Lower lobe of right lung (tissue), 2 donors: ENCODE results near the gene SHISAL2B. TPM values are rescaled to one million over a fixed set of nuclear protein-coding genes. Genes with fewer than 3 reads are reported as not detected.
A peak's percentile ranks its signal among the peaks of the same experiment; 100 is the strongest.
"Not testable (repeated sequence)": the region's sequence is repeated elsewhere in the genome, so short reads cannot be mapped to it uniquely, and the experiment has no call there.

Source experiments
- ATAC-seq, 2 donors: fragments of 200-7000 bp; cut with Tn5 transposase; one replicate each; pipeline ENCODE4 v1.9.1; 2020 to 2022; ENCODE audit warnings: mild to moderate bottlenecking in 2 of 2, moderate library complexity in 2 of 2
- DNase-seq: peaks from one replicate; pipeline ENCODE4 v3.0.0-alpha.2; 2020
- H3K27ac ChIP-seq: fragments of 200-600 bp; one replicate; pipeline ENCODE4 v1.8.0; 2022
- H3K27me3 ChIP-seq: fragments of 200-600 bp; one replicate; pipeline ENCODE4 v1.8.0; 2022; ENCODE audit warnings: low read depth
- H3K36me3 ChIP-seq: fragments of 200-600 bp; one replicate; pipeline ENCODE4 v1.8.0; 2022; ENCODE audit warnings: mild to moderate bottlenecking
- H3K4me1 ChIP-seq: fragments of 200-600 bp; one replicate; pipeline ENCODE4 v1.8.0; 2022
- H3K4me3 ChIP-seq: fragments of 200-600 bp; one replicate; pipeline ENCODE4 v1.8.0; 2022; ENCODE audit warnings: mild to moderate bottlenecking
- H3K9me3 ChIP-seq: fragments of 200-600 bp; one replicate; pipeline ENCODE4 v1.8.0; 2022
- intact Hi-C: fragments of 100-400 bp; cut with DNase I; formaldehyde crosslinking; loops from one replicate; pipeline ENCODE4 v1.11.0; 2022
- total RNA-seq: library from RNA; stranded (reverse); fragmentation: NEBNext Ultra II Directional; extraction: Animal tissue kit (Norgen Biotek cat#: 25700); gene quantifications from one replicate; pipeline ENCODE4 v1.2.1, GENCODE V29; 2021
- TF ChIP-seq, protein P1 (sequence below): fragments of 200-600 bp; IDR thresholded peaks from one replicate; pipeline ENCODE4 v1.8.0; 2022; ENCODE audit warnings: antibody characterized with exemption, mild to moderate bottlenecking
- donor health status: DM: no; HTN: yes; CAD: no; lungs with severe emphysema.

SHISAL2B gene
- total RNA-seq, 1 donor from 2014 or later = not detected

DNA sequence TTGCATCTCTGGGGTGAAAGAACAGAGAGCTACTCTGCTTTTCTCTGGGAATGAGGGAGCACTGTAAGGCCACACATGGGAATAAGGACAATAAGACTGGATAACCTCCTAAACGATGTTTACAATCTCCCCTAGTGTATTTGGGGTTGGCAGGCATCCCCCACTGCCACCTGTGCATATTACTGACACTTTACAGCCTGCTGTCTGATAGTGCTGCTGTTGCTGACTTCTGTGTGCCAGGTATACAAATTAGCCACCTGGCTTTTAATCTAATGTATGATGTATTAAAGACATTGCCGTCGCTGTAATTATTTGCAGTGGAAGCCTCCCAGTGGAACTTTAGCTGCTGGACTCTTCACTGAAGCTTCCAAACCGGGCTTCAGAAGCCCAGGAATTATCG lies 4.4 kb upstream of the SHISAL2B start:
- no peak overlapping the region for H3K27ac ChIP-seq
- TF ChIP-seq, protein P1, sequence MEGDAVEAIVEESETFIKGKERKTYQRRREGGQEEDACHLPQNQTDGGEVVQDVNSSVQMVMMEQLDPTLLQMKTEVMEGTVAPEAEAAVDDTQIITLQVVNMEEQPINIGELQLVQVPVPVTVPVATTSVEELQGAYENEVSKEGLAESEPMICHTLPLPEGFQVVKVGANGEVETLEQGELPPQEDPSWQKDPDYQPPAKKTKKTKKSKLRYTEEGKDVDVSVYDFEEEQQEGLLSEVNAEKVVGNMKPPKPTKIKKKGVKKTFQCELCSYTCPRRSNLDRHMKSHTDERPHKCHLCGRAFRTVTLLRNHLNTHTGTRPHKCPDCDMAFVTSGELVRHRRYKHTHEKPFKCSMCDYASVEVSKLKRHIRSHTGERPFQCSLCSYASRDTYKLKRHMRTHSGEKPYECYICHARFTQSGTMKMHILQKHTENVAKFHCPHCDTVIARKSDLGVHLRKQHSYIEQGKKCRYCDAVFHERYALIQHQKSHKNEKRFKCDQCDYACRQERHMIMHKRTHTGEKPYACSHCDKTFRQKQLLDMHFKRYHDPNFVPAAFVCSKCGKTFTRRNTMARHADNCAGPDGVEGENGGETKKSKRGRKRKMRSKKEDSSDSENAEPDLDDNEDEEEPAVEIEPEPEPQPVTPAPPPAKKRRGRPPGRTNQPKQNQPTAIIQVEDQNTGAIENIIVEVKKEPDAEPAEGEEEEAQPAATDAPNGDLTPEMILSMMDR = no peak
- no peaks in the 10 kb centered on the region for H3K36me3 ChIP-seq
- no peaks in the 10 kb centered on the region for H3K9me3 ChIP-seq
- no peak for DNase-seq
- peaks cover 28% of the 10 kb centered on the region for H3K27me3 ChIP-seq
- H3K4me3 ChIP-seq = no peak overlapping the region
- no peak for ATAC-seq
- H3K4me1 ChIP-seq = peaks cover 6% of the 10 kb centered on the region
- intact Hi-C loops = no loop called here

DNA sequence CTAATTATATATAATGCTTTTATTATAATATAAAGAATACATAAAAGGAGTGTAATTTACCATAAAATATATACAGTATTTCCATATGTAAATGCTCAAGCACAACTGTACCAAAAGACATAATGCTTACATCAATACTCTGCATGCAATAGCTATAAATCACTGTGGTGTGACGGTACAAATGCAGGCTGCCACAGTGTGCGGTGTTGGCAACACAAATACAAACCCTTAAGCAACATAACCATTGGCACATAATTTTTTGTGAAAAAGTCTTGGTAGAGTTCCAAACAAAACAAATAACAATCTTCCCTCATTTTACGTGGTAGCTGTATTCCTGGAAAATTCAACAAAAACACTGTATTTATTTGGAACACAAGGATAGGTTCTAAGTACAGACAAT lies 1.9 kb upstream of the SHISAL2B start:
- peaks cover 31% of the 10 kb centered on the region for H3K27me3 ChIP-seq

DNA sequence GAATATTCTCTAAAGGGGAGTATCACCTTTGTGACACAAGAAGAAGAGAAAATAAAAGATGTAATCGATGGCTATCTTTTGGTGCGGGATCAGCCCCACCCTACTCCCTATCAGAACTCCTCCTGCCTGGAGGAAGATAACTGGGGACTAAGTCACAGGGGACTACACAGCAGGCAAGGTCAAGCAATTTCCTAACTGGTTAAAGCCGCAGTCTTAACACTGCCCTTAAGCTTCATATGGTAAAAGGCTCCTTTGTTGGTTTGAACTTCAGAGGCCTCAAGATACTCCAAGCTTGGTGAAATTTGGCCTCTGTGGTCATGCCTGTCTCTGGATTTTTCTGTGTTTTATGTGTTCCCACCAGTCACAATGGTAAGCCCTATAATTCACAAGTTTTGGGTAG lies 1.3 kb upstream of the SHISAL2B start:
- no peak overlapping the region for H3K27ac ChIP-seq
- no peaks in the 10 kb centered on the region for H3K36me3 ChIP-seq
- intact Hi-C loops = no loop called here
- TF ChIP-seq, protein P1 = no peak
- ATAC-seq (no peak), DNase-seq (no peak)
- peaks cover 8% of the 10 kb centered on the region for H3K4me1 ChIP-seq
- H3K27me3 ChIP-seq = peaks cover 31% of the 10 kb centered on the region
- H3K9me3 ChIP-seq = no peaks in the 10 kb centered on the region
- H3K4me3 ChIP-seq = no peak overlapping the region

More for the DNA sequence above, 1.9 kb upstream of the SHISAL2B start:
- H3K36me3 ChIP-seq = no peaks in the 10 kb centered on the region
- intact Hi-C loops = no loop called here
- H3K4me3 ChIP-seq = no peak overlapping the region
- TF ChIP-seq, protein P1 = no peak
- H3K4me1 ChIP-seq = peaks cover 8% of the 10 kb centered on the region
- no peak overlapping the region for H3K27ac ChIP-seq
- no peaks in the 10 kb centered on the region for H3K9me3 ChIP-seq
- DNase-seq = no peak
- no peak for ATAC-seq

DNA sequence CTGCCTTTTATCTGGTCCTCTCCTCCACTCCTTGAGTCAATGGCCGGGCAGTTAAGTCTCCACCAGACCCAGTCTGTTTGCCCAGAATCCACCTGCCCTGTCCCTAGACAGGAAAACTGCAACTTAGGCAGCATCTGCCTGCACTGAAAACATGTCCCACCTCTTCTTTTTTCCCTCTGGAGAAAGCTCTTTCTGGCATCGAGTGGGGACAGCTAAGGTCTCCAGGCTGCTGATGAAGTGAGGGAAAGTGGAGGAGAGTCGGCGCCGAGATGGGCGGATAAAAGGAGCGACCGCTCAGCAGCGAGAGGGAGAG lies 243 bp upstream of the SHISAL2B start:
- TF ChIP-seq, protein P1 = no peak
- DNase-seq (no peak), ATAC-seq (no peak)
- Histone ChIP-seq H3K27me3 (peaks cover 31% of the 10 kb centered on the region), H3K9me3 (no peaks in the 10 kb centered on the region), H3K36me3 (no peaks in the 10 kb centered on the region), H3K4me3 (peak overlapping the region; percentile 26), H3K27ac (no peak overlapping the region), H3K4me1 (peaks cover 8% of the 10 kb centered on the region)
- intact Hi-C loops = no loop called here

DNA sequence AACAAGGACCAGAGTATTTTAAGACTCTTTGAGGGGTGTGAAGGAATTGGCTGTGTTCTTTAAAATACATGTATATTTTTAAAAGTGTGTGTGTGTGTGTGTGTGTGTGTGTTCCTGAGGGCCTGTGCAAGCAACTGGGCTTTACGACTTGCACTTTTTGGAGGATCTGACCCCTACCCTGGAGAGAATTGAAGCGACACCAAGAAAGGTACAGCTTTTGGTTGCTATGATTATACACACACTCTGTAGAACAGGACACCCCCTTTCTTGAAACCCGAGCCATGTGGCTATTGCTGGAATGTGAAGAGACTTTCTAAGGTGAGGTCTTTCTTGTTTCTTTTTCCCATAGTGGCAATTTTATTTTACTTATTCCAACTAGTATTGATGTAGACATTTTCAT lies 988 bp downstream of the SHISAL2B start:
- Histone ChIP-seq H3K9me3 (no peaks in the 10 kb centered on the region), H3K4me3 (no peak overlapping the region), H3K4me1 (peaks cover 8% of the 10 kb centered on the region), H3K27ac (no peak overlapping the region), H3K36me3 (no peaks in the 10 kb centered on the region), H3K27me3 (peaks cover 31% of the 10 kb centered on the region)
- no peak for ATAC-seq
- no peak for DNase-seq
- TF ChIP-seq, protein P1 = no peak
- intact Hi-C loops = no loop called here

DNA sequence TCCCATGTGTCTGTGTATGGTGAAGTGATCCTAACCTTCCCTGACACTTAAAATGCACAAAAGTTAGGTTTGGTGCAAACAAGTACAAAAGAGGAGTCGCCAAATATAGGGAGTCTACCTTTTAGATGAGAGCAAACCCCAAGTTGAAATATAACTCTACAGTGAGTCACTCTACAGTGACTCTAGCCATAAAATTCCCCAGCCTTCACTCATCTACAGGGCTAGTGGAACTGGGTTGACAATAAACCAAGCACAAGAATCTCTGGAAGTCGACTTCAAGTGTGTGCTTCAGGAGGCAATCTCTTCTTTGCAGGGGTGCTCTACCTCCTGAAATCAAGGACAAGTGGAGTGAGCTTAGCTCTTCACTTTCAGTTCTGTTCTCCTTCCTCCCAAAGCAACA lies 3.3 kb downstream of the SHISAL2B start:
- Histone ChIP-seq H3K27me3 (peaks cover 21% of the 10 kb centered on the region), H3K4me3 (no peak overlapping the region), H3K27ac (no peak overlapping the region), H3K4me1 (peaks cover 8% of the 10 kb centered on the region), H3K36me3 (no peaks in the 10 kb centered on the region), H3K9me3 (no peaks in the 10 kb centered on the region)
- ATAC-seq = no peak
- TF ChIP-seq, protein P1 = no peak
- intact Hi-C loops = no loop called here
- no peak for DNase-seq

DNA sequence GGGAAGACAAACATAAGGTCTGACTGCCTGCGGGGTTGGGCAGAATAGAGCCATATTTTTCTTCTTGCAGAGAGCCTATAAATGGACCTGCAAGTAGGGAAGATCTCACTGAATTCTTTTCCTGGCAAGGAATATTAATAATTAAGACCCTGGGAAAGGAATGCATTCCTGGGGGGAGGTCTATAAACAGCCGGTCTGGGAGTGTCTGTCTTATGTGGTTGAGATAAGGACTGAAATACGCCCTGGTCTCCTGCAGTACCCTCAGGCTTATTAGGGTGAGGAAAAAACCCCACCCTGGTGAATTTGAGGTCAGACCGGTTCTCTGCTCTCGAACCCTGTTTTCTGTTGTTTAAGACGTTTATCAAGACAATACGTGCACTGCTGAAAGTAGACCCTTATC lies 6.1 kb downstream of the SHISAL2B start:
- DNase-seq, H3K27ac ChIP-seq, intact Hi-C loops, ATAC-seq, H3K4me3 ChIP-seq, H3K4me1 ChIP-seq, H3K27me3 ChIP-seq, H3K36me3 ChIP-seq, H3K9me3 ChIP-seq: not testable (repeated sequence)
